Stimulated activated CD4-positive, alpha-beta T cell treated with anti-CD3 and anti-CD28 coated beads, Interleukin-12 subunit alpha, Interleukin-12 subunit beta, amount 100 ng/mL, for 24 hours (primary cell): Measurements from ENCODE around the gene PSPN.
"Not testable (repeated sequence)": the region's sequence is repeated elsewhere in the genome, so short reads cannot be mapped to it uniquely, and the experiment has no call there.

Experiments used
- DNase-seq, 2 experiments: peaks; one replicate each; pipeline ENCODE4 v3.0.0-alpha.2; 2020; ENCODE audit warnings: low read depth in 2 of 2

PSPN gene

DNA sequence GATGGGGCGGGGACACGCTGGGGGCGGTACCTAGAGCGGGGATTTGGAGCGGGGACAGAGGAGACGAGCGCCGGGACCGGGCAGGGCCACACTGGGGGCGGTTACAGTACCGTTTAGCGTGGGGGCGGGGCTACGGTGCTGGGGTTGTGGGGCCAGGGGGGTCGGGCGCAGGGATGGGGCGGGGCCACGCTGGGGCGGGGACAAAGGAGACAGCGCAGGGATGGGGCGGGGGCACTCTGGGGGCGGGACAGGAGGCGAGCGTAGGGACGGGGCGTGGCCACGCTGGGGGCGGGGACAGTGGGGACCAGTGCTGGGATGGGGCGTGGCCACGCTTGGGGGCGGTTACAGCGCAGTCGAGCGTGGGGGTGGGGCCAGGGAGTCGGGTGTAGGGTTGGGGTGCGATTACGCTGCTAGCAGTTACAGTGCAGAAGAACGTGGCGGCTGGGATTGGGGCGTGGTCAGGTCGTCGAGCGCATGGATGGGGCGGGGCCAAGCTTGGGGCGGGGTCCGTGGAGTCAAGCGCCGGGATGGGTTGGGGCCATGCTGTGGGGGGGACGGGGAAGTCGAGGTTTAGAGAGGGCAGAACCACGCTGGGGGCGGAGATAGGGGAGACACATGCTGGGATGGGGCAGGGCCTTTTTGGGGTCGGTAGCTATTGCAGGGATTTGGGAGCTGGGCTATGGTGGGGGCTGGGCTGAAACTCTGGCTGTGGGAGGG lies 2.5 kb downstream of the PSPN start:
- DNase-seq, result peak; percentile 97 to 99

DNA sequence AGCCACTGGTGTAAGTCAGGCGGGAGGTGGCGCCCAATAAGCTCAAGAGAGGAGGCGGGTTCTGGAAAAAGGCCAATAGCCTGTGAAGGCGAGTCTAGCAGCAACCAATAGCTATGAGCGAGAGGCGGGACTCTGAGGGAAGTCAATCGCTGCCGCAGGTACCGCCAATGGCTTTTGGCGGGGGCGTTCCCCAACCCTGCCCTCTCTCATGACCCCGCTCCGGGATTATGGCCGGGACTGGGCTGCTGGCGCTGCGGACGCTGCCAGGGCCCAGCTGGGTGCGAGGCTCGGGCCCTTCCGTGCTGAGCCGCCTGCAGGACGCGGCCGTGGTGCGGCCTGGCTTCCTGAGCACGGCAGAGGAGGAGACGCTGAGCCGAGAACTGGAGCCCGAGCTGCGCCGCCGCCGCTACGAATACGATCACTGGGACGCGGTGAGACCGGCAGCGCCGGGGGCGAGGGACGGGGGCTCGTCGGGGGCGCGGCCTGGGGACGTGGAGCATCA lies 3.1 kb downstream of the PSPN start, which contains the start of gene ALKBH7:
Gene ALKBH7 (plus strand): TSS at position 201 of the 502 bp plus-strand sequence. CDS start 27 bp downstream, at position 228.
- peak; percentile 87 to 94 for DNase-seq

DNA sequence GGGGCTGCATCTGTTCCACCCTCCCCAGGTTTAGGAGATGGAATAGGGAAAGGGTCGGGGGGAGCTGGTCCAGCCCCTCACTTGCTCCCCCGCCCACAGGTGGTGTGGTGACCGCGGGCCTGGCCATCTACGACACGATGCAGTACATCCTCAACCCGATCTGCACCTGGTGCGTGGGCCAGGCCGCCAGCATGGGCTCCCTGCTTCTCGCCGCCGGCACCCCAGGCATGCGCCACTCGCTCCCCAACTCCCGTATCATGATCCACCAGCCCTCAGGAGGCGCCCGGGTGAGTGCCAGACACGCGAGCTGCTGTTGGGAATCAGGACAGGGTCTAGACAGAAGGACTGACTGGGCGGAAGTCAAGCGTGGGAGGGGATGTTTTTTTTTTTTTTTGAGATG lies 11.4 kb downstream of the PSPN start:
- no peak for DNase-seq

DNA sequence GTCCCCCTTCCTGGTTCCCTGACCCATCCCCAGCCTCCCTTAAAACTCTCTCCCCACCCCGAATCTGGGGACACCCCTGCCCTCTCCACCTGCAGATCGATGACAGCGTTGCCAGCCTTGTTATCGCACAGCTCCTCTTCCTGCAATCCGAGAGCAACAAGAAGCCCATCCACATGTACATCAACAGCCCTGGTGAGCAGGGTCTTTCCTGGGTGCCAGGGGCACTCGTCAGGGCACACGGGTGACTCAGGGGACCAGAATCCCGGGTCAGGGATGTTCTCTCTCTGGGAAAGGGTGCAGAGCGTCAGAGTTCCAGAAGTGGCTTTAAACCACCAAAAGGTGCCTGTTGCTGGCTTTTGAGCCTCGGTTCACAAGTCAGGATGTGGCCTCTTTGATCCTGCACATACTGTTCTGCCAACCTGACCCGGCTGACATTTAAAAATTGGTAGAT lies 13.4 kb downstream of the PSPN start:
- no peak for DNase-seq

DNA sequence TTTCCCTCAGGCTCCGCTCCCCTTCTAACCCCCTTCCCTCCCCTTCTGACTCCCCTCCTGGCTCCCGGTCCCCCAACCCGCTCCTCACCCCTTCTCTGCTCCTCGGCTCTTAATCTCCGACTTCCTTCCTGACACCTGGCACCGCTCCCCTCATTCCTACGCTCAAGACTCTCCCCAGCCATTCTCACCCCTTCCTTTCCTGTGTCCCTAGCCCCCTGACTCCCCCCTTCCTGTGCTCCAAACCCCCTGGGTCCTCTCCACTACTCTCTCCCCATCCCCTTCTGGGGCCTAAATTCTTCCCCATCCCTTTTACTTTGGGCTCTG lies 13.7 kb downstream of the PSPN start:
- peak in 1 of 2 experiments; percentile 17 for DNase-seq

DNA sequence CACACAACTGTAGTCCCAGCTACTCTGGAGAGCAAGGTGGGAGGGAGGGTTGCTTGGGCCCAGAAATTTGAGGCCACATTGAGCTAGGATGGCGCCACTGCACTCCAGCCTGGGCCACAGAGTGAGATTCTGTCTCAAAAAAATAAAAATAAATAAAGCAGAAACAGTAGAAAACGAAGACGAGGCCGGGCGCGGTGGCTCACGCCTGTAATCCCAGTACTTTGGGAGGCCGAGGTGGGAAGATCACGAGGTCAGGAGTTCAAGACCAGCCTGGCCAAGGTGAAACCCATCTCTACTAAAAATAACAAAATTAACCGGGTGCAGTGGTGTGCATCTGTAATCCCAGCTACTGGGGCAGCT lies 14.9 kb downstream of the PSPN start:
- DNase-seq, result not testable (repeated sequence)

DNA sequence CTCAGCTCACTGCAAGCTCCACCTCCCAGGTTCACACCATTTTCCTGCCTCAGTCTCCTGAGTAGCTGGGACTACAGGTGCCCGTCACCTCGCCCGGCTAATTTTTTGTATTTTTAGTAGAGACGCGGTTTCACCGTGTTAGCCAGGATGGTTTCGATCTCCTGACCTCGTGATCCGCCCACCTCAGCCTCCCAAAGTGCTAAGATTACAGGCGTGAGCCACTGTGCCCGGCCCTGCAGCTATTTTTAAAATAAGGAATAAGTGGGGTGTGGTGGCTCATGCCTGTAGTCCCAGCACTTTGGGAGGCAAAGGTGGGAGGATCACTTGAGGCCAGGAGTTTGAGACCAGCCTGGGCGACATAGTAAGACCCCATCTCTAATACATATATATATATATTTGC lies 15.3 kb downstream of the PSPN start:
- DNase-seq, result not testable (repeated sequence)

DNA sequence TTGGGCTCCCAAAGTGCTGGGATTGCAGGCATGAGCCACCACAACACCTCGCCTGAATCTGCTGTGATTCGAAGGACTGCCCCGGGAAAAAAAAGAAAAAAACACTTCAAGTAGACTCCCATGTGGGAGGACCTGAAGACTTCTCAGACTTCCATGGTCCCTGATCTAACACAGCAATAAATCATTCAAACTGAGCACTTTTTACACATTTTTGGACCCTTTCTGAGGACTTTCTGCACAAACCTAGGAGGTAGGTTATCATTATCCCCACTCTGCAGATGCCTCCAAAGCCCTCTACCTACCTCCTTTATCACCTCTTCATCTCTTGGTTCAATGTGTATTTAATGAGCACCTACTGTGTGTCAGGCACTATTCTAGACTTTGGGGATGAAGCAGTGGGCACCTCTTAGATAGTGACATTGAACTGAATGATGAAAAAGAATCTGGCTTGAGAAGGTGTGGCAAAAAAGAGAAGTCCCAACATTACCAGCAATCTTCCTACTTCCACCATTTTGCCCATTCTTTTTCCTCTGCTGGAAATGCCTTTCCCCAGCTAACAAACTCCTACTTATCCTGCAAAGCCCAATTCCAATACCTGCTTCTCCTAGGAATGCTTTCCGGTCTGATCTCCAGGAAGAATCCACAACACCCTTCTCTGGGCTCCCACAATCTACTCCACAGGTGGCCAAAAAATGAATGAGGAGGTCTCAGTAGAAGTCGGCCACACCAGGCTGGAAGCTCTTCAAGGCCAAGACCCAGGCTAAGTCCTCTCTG lies 16.0 kb downstream of the PSPN start:
- DNase-seq, result no peak

DNA sequence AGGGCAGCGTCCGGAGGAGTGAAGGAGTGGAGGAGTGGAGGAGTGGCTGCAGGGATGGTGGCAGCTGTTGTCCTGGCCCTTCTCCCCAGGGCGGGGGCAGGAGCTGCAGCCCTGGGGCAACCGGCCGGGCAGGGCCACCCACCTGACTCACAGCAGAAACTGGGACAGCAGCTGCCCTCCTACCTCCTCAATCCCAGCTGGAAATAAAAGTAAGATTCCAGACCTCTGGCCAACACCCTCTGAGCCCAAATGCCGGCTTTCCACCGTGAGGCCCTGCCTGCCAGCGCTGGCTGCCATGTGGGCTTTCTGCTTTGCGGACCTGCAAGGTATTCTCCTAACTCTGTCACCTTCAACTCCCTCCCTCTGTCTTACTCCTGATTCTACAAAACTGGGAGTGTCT lies 17.7 kb downstream of the PSPN start:
- DNase-seq, result no peak

DNA sequence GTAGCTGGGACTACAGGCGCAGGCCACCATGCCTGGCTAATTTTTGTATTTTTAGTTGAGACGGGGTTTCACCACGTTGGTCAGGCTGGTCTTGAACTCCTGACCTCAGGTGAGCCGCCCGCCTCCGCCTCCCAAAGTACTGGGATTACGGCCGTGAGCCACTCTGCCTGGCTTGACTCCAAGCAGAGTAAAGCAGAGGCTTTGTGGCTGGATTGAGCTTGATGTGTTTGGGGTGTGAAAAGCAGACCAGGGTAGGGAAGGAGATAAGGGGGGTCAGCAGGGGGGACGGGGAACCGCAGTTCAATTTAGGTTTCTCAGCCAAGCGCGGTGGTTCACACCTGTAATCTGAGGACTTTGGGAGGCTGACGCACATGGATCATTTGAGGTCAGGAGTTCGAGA lies 18.6 kb downstream of the PSPN start:
- DNase-seq, result no peak

DNA sequence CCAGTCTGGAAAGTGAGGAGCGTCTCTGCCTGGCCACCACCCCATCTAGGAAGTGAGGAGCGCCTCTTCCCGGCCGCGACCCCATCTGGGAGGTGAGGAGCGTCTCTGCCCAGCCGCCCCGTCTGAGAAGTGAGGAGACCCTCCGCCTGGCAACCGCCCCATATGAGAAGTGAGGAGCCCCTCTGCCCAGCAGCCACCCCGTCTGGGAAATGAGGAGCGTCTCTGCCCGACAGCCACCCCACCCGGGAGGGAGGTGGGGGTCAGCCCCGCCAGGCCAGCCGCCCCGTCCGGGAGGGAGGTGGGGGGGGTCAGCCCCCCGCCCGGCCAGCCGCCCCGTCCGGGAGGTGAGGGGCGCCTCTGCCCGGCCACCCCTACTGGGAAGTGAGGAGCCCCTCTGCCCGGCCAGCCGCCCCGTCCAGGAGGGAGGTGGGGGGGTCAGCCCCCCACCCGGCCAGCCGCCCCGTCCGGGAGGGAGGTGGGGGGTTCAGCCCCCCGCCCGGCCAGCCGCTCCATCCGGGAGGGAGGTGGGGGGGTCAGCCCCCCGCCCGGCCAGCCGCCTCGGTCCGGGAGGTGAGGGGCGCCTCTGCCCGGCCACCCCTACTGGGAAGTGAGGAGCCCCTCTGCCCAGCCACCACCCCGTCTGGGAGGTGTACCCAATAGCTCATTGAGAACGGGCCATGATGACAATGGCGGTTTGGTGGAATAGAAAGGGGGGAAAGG lies 20.3 kb downstream of the PSPN start:
- not testable (repeated sequence) for DNase-seq

DNA sequence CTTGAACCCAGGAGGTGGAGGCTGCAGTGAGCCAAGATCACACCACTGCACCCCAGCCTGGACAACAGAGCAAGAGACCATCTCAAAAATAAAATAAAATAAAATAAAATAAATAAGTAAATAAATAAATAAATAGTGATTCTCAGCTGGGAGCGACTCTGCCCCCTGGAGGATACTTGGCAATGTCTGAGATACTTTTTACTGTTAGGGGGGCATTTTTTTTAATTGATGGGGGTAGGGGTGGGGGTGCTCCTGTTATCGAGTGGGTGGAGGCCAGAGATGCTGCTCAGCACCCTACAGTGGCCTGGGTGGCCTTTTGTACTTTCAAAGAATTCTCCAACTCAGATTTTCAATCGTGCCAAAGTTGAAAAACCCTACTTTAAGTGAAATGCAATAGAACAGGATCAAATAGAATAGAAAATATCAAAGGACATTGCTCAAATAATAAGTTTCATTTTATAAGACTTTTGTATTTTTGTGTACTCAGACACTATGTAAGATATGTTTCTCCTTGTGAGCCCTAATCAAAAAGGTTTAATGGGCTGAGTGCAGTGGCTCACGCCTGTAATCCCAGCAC lies 21.5 kb downstream of the PSPN start:
- no peak for DNase-seq

DNA sequence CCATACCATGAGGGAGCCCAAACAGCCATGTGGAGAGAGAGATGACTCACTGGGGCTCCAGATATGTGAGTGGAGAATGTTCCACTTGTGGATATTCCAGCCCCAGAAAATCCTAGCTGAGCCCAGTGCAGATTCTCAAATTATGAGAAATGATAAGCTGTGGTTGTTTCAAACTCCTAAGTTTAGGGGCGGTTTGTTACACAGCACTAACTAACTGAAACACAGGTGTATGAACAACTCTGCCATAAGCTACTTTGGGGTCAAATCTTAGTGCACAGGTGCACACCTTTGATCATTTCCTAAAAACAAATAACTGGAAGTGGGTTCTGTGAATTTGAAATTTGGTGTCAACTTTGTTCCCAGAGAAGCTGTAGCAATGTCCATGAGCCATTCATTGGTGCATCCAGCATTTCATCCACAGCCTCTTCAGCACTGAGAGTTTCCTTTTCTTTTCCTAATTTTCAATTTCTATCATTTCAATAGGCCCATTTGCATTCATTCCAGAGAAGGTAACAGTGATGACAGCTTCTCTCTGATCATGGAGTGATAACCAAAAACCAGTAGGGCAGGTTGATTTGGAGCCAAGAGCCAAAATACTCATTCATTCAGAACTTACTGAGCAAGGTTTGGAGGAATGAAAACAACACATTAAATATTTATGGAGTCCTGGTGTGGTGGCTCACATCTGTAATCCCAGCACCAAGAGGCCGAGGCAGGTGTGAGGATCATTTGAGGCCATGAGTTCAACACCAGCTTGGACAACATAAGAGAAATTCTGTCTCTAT lies 23.2 kb downstream of the PSPN start:
- DNase-seq, result no peak

DNA sequence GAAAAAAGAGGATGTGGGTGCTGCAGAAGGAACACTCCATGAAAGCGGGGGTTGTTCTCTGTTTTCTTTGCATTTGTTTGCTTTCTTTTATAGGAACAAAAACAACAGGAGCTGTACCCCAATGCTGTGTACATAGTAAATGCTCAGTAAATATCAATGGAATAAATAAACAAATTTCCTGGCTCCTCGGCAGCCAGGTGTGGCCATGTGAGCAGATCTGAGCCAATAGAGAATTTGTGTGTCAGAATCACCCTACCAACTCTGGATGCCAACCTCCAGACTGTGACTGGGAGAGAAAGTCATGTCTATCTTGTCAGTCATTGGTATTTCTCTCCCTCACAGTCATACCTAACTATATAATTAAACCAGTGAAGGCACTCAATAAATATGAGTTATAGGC lies 25.0 kb downstream of the PSPN start:
- no peak for DNase-seq

DNA sequence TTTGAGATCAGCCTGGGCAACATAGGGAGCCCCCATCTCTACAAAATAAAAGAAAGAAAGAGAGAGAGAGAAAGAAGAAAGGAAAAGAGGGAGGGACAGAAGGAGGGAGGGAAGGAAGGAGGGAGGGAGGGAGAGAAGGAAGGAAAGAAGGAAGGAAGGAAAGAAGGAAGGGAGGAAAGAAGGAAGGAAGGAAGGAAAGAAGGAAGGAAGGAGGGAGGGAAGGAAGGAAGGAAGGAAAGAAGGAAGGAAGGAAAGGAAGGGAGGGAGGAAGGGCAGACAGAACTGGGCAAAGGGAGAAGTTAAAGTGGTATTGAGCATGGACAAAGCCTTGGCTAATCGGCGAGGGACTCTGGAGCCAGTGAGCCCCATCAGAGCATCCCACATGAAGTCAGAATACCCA lies 26.5 kb downstream of the PSPN start:
- DNase-seq, result not testable (repeated sequence)

DNA sequence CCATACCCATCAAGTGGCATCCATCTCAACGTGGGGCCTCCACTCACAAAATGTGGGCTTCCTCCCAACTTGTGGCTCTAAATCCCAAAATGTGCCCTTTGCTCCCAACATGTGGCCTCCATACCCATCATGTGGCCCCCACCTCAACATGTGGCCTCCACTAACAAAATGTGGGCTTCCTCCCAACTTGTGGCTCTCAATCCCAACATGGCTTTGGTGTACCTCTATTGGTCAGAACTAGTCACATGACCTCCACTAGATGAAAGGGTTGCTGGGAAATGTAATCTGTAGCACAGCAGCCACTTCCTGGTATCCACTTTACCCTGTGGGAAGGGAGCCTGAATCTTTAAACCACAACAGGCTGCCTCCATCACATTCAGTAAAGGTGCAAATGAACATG lies 32.3 kb downstream of the PSPN start:
- DNase-seq, result no peak

DNA sequence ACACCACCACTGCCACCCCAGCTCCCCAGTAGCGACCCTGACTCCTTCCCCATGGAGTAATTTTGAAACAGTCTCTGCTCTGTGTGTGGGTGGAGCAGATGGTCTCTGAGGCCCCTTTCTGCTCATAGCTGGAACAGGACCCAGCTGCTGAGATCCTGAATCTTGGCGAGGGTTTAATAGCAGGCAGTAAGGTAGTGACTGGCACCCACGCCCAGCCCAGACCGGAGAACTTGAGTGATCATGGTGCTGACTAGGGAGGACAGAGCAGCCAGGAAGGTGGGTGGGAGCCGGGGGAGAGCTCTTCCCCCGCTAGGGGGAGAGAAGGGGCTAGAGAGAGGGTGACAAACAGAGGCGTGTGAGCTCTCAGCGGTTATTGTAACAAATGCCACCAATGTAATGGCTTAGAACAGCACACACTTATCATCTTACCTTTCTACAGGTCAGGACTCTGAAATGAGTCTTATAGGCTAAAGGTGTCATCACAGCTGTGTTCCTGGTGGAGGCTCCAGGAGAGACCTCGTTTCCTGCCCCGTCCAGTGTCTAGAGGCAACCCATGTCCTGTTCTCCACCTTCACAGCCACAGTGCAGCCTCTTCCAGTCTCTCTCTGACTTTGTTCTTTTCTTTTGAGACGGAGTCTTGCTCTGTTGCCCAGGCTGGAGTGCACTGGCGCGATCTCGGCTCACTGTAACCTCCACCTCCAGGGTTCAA lies 35.1 kb downstream of the PSPN start:
- no peak for DNase-seq

DNA sequence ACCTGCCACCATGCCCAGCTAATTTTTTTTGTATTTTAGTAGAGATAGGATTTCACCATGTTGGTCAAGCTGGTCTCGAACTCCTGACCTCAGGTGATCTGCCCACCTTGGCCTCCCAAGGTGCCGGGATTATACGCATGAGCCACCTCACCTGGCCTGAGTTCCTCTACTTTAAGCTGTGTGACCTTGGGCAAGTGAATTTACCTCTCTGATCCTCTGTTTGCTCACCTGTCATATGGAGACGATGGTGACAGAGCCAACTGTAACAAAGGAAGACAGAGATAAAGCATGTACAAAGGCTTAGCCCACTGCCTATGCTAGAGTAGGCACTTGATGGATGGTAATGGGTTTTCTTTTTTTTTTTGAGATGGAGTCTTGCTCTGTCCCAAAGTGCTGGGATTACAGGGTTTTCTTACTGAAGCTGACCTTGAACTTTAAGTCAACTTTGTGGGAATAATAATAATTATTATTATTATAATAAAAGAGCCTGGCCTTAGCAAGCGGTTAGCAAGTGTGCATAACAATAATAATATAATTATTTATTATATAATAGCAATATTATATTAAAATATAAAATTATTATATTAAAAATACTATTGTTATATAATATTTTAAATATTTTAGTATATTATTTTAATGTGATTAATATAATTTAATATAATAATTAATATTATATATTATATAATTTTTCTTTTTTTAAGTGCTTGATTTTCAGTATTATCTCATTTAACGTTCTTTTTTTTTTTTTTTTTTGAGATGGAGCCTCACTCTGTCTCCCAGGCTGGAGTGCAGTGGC lies 41.0 kb downstream of the PSPN start:
- no peak for DNase-seq

DNA sequence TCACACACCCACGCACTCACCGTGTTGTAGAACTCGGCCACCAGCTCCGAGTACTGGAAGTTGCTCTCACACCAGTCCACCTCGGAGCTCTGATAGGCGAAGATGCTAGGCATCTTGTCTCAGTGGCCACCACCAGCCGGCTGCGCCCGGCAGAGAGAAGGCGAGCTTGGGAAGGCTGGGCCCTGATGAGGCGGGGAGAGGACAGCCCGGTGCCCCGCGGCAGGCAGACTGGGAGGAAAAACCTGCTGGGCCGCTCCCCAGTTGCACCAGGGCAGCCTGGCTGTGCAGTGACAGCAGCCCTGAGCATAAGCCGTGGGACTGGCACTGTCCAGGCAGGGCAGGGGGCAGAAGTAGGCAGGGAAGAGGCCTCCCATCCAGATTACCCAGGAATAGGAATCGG lies 42.3 kb downstream of the PSPN start, which contains the start of gene ACER1:
Gene ACER1 (minus strand): TSS at position 174 of the 400 bp plus-strand sequence. CDS start 61 bp downstream, at position 113.
- no peak for DNase-seq

DNA sequence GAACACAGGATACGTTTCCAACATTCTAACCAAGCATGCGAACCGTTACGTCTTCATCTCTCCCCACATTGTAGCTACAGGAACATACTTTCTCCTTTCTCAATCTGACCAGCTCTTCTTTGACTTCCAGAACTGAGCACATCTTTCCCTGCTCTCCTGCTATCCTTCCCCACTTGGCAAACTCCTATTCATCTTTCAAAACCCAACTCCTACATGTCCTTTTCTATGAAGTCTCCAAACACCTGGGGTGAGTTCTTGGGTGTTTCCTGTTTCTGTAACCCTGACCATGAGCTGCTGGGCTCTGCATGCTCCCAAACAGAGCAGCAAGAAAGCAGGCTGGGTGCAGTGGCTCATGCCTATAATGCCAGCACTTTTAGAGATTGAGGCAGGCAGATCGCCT lies 48.9 kb downstream of the PSPN start:
- no peak for DNase-seq
